MM.1S (cell line): ENCODE results near the gene ULBP1.
"Not testable (repeated sequence)": the region's sequence is repeated elsewhere in the genome, so short reads cannot be mapped to it uniquely, and the experiment has no call there.

ENCODE experiments used
- DNase-seq: peaks from one replicate; pipeline ENCODE4 v3.0.0-alpha.2; 2015
- H2AFZ ChIP-seq: fragments of 300-600 bp; sonication (generic); 2 replicates; pipeline ENCODE4 v1.6.0; 2016; ENCODE audit warnings: antibody characterized with exemption, low read length
- H3F3A ChIP-seq: fragments of 300-600 bp; sonication (generic); 2 replicates; pipeline ENCODE4 v1.6.1; 2016; ENCODE audit warnings: mild to moderate bottlenecking, antibody characterized with exemption, low read length, moderate library complexity, mixed read lengths; ENCODE audit not compliant: insufficient read depth
- H3K27ac ChIP-seq: fragments of 300-600 bp; sonication (generic); 2 replicates; pipeline ENCODE4 v1.5.1; 2016; ENCODE audit warnings: mild to moderate bottlenecking, low read length
- H3K27me3 ChIP-seq: fragments of 300-600 bp; sonication (generic); replicated peaks from 2 replicates; pipeline ENCODE4 v1.6.0; 2016; ENCODE audit warnings: low read length; ENCODE audit not compliant: insufficient read depth
- H3K36me3 ChIP-seq: fragments of 300-600 bp; sonication (generic); replicated peaks from 2 replicates; pipeline ENCODE4 v1.6.1; 2016; ENCODE audit warnings: mild to moderate bottlenecking, low read length, mixed read lengths; ENCODE audit not compliant: insufficient read depth
- H3K4me1 ChIP-seq: fragments of 300-600 bp; sonication (generic); 2 replicates; pipeline ENCODE4 v1.6.1; 2016; ENCODE audit warnings: low read length, mixed read lengths
- H3K4me2 ChIP-seq: fragments of 300-600 bp; sonication (generic); 2 replicates; pipeline ENCODE4 v1.6.0; 2016; ENCODE audit warnings: low read depth, low read length
- H3K4me3 ChIP-seq: fragments of 300-600 bp; sonication (generic); 2 replicates; pipeline ENCODE4 v1.5.1; 2016; ENCODE audit warnings: low read length, mixed read lengths
- H3K79me2 ChIP-seq: fragments of 300-600 bp; sonication (generic); 2 replicates; pipeline ENCODE4 v1.6.1; 2016; ENCODE audit warnings: mixed run types, low read length, mixed read lengths
- H3K9ac ChIP-seq: fragments of 300-600 bp; sonication (generic); 2 replicates; pipeline ENCODE4 v1.6.1; 2016; ENCODE audit warnings: low read length, mixed read lengths
- H3K9me2 ChIP-seq: fragments of 300-600 bp; sonication (generic); replicated peaks from 2 replicates; pipeline ENCODE4 v1.6.1; 2016; ENCODE audit warnings: mild to moderate bottlenecking, low read length, mixed read lengths; ENCODE audit not compliant: insufficient read depth
- H3K9me3 ChIP-seq: fragments of 300-600 bp; sonication (generic); replicated peaks from 2 replicates; pipeline ENCODE4 v1.6.1; 2016; ENCODE audit warnings: mild to moderate bottlenecking, low read length, mixed read lengths; ENCODE audit not compliant: insufficient read depth
- H4K20me1 ChIP-seq: fragments of 300-600 bp; sonication (generic); 2 replicates; pipeline ENCODE4 v1.6.1; 2016; ENCODE audit warnings: mild to moderate bottlenecking, low read length, moderate library complexity, mixed read lengths; ENCODE audit not compliant: insufficient read depth
- CTCF ChIP-seq: fragments of 300-600 bp; sonication (generic); IDR thresholded peaks from 2 replicates; pipeline ENCODE4 v1.5.1; 2016; ENCODE audit warnings: antibody characterized with exemption, low read length, mixed read lengths
- EZH2 ChIP-seq: fragments of 300-600 bp; sonication (generic); optimal IDR thresholded peaks from 2 replicates; pipeline ENCODE3; 2017; ENCODE audit warnings: low read depth, mild to moderate bottlenecking, antibody characterized with exemption, low read length, mixed read lengths
- EZH2phosphoT487 ChIP-seq: fragments of 300-600 bp; sonication (generic); IDR thresholded peaks from 2 replicates; pipeline ENCODE4 v1.6.1; 2018; ENCODE audit warnings: antibody characterized with exemption, low read length

ULBP1 gene

GRCh38 chr6:149965194-149966020 lies 1.7 kb downstream of the ULBP1 start:
- H3K79me2 ChIP-seq: no peaks in the 10 kb centered on the region
- H3K4me1 ChIP-seq: no peaks in the 10 kb centered on the region
- H3K4me2 ChIP-seq: no peak overlapping the region
- H3K9me2 ChIP-seq: no peaks in the 10 kb centered on the region
- no peaks in the 10 kb centered on the region for H3K9me3 ChIP-seq
- DNase-seq: no peak
- TF ChIP-seq CTCF (no peak), EZH2 (no peak), EZH2phosphoT487 (no peak)
- no peak overlapping the region for H3K4me3 ChIP-seq
- peaks cover 36% of the 10 kb centered on the region for H3K27me3 ChIP-seq
- no peaks in the 10 kb centered on the region for H4K20me1 ChIP-seq
- no peaks in the 10 kb centered on the region for H3F3A ChIP-seq
- H3K9ac ChIP-seq: no peak overlapping the region
- H2AFZ ChIP-seq: no peak overlapping the region
- no peaks in the 10 kb centered on the region for H3K36me3 ChIP-seq
- H3K27ac ChIP-seq: no peak overlapping the region

GRCh38 chr6:149966319-149966718 lies 2.6 kb downstream of the ULBP1 start:
- peaks cover 28% of the 10 kb centered on the region for H3K27me3 ChIP-seq
- H3K79me2 ChIP-seq, H3K9ac ChIP-seq, H4K20me1 ChIP-seq, H3K9me3 ChIP-seq, H3K4me1 ChIP-seq, H3K4me2 ChIP-seq, H3K36me3 ChIP-seq, H3K9me2 ChIP-seq, H3K4me3 ChIP-seq, H3F3A ChIP-seq, H2AFZ ChIP-seq, DNase-seq, H3K27ac ChIP-seq: not testable (repeated sequence)

GRCh38 chr6:149967591-149967990 lies 3.8 kb downstream of the ULBP1 start:
- Histone ChIP-seq H3K27ac (no peak overlapping the region), H3K9me3 (no peaks in the 10 kb centered on the region), H3K4me3 (no peak overlapping the region), H3K4me2 (no peak overlapping the region), H3K9ac (no peak overlapping the region), H4K20me1 (no peaks in the 10 kb centered on the region), H3K4me1 (no peaks in the 10 kb centered on the region), H3K27me3 (peaks cover 19% of the 10 kb centered on the region), H2AFZ (no peak overlapping the region), H3F3A (no peaks in the 10 kb centered on the region), H3K79me2 (no peaks in the 10 kb centered on the region), H3K9me2 (no peaks in the 10 kb centered on the region), H3K36me3 (no peaks in the 10 kb centered on the region)
- no peak for DNase-seq
- TF ChIP-seq EZH2phosphoT487 (no peak), EZH2 (no peak), CTCF (no peak)

- not testable (repeated sequence) for H3K9me3 ChIP-seq, H2AFZ ChIP-seq, H4K20me1 ChIP-seq, H3K9me2 ChIP-seq, H3K4me2 ChIP-seq, H3K27ac ChIP-seq, H3K79me2 ChIP-seq, H3K9ac ChIP-seq, DNase-seq, H3F3A ChIP-seq, H3K36me3 ChIP-seq, H3K4me3 ChIP-seq, H3K4me1 ChIP-seq
- peaks cover 19% of the 10 kb centered on the region for H3K27me3 ChIP-seq
These were observed 4.3 kb downstream of the ULBP1 start for GRCh38 chr6:149967999-149968398.

- H3K9me2 ChIP-seq, H3K36me3 ChIP-seq, H3K79me2 ChIP-seq, H4K20me1 ChIP-seq, H3F3A ChIP-seq, H3K9me3 ChIP-seq, DNase-seq, H3K27ac ChIP-seq, H3K4me3 ChIP-seq, H3K9ac ChIP-seq, H2AFZ ChIP-seq, H3K4me2 ChIP-seq, H3K4me1 ChIP-seq: not testable (repeated sequence)
- H3K27me3 ChIP-seq: peaks cover 25% of the 10 kb centered on the region
These were observed 5.2 kb downstream of the ULBP1 start for GRCh38 chr6:149968909-149969308.
